IPS-11a (cell line): Measurements from ENCODE around the gene CCDC57.
"Not testable (repeated sequence)": the region's sequence is repeated elsewhere in the genome, so short reads cannot be mapped to it uniquely, and the experiment has no call there.

Experiments
- H3K4me3 ChIP-seq: one replicate; pipeline ENCODE4 v1.5.1; 2013; ENCODE audit warnings: low read depth, low read length, control low read depth

CCDC57 gene

GRCh38 chr17:82156284-82156925 is 56.2 kb downstream of the CCDC57 start:
- no peak overlapping the region for H3K4me3 ChIP-seq

GRCh38 chr17:82155606-82156005 is 57.0 kb downstream of the CCDC57 start:
- no peak overlapping the region for H3K4me3 ChIP-seq

GRCh38 chr17:82154881-82155331 is 57.7 kb downstream of the CCDC57 start:
- H3K4me3 ChIP-seq: no peak overlapping the region

GRCh38 chr17:82153745-82154375 is 58.8 kb downstream of the CCDC57 start:
- no peak overlapping the region for H3K4me3 ChIP-seq

GRCh38 chr17:82153295-82153691 is 59.3 kb downstream of the CCDC57 start:
- H3K4me3 ChIP-seq: no peak overlapping the region

- no peak overlapping the region for H3K4me3 ChIP-seq
Measured at GRCh38 chr17:82152556-82153294, 59.9 kb downstream of the CCDC57 start.

- H3K4me3 ChIP-seq: no peak overlapping the region
Measured at GRCh38 chr17:82152114-82152513, 60.5 kb downstream of the CCDC57 start.

- H3K4me3 ChIP-seq: no peak overlapping the region
Measured at GRCh38 chr17:82151106-82151957, 61.3 kb downstream of the CCDC57 start.

- H3K4me3 ChIP-seq: no peak overlapping the region
Measured at GRCh38 chr17:82149401-82150099, 63.1 kb downstream of the CCDC57 start.

GRCh38 chr17:82148997-82149396 is 63.6 kb downstream of the CCDC57 start:
- H3K4me3 ChIP-seq: no peak overlapping the region

- H3K4me3 ChIP-seq: no peak overlapping the region
Measured at GRCh38 chr17:82148011-82148410, 64.6 kb downstream of the CCDC57 start.

GRCh38 chr17:82146663-82147654 is 65.7 kb downstream of the CCDC57 start:
- H3K4me3 ChIP-seq: no peak overlapping the region

- no peak overlapping the region for H3K4me3 ChIP-seq
Measured at GRCh38 chr17:82145550-82146155, 67.0 kb downstream of the CCDC57 start.

GRCh38 chr17:82143333-82143732 is 69.3 kb downstream of the CCDC57 start:
- H3K4me3 ChIP-seq: no peak overlapping the region

- not testable (repeated sequence) for H3K4me3 ChIP-seq
Measured at GRCh38 chr17:82139961-82140360, 72.7 kb downstream of the CCDC57 start.

GRCh38 chr17:82138511-82138992 is 74.1 kb downstream of the CCDC57 start:
- H3K4me3 ChIP-seq: no peak overlapping the region

- no peak overlapping the region for H3K4me3 ChIP-seq
Measured at GRCh38 chr17:82134101-82134500, 78.5 kb downstream of the CCDC57 start.

GRCh38 chr17:82133166-82133953 is 79.3 kb downstream of the CCDC57 start:
- H3K4me3 ChIP-seq: not testable (repeated sequence)
